Endothelial cell of umbilical vein (primary cell): ENCODE measurements around the gene ATP11C. TPM values are rescaled to one million over a fixed set of nuclear protein-coding genes. Genes with fewer than 3 reads are reported as not detected.

Experiments
- BruUV-seq: library from RNA; stranded (reverse); fragments of 400-500 nt; replicated peaks from 2 replicates; lab custom pipeline; 2021; lab: Mats Ljungman, UMichigan
- CTCF ChIA-PET: fragments of 300-600, 350-600 bp; sonication (Branson Sonifier 250); formaldehyde crosslinking; loops from one replicate; lab custom pipeline; 2021; ENCODE audit warnings: antibody characterized with exemption, inconsistent platforms; lab: Charles Lee
- POLR2A ChIA-PET: fragments of 300-600, 350-600 bp; sonication (Branson Sonifier 250); formaldehyde crosslinking; loops from one replicate; lab custom pipeline; 2021; ENCODE audit warnings: antibody characterized with exemption, inconsistent platforms; lab: Charles Lee
- DNase-seq: peaks from one replicate; pipeline ENCODE4 v3.0.0-alpha.2; 2011; ENCODE audit warnings: low read depth, low spot score
- FAIRE-seq: peaks from 2 replicates; lab custom pipeline; 2011; peaks lifted over from hg19 to GRCh38; lab: Jason Lieb, UNC
- H2AFZ ChIP-seq: 2 replicates; pipeline ENCODE4 v1.6.0; 2012; ENCODE audit warnings: low read depth, low read length, control low read depth, inconsistent platforms
- H3K27ac ChIP-seq: 2 replicates; pipeline ENCODE4 v1.5.1; 2011; ENCODE audit warnings: low read depth, mild to moderate bottlenecking, control low read depth, low read length, moderate library complexity; ENCODE audit not compliant: insufficient read depth
- H3K27me3 ChIP-seq, 2 experiments: 2 replicates each; pipeline versions ENCODE4 v1.6.0 to v1.6.1; 2011; ENCODE audit warnings: low read length in 2 of 2, mixed read lengths in 1 of 2; ENCODE audit not compliant: control insufficient read depth in 2 of 2, insufficient read depth in 2 of 2
- H3K36me3 ChIP-seq, 2 experiments: 2 replicates in 1 of 2; 3 replicates in 1 of 2; pipeline ENCODE4 v1.5.1; 2011; ENCODE audit warnings: low read length in 2 of 2, mild to moderate bottlenecking in 1 of 2, moderate library complexity in 1 of 2; ENCODE audit not compliant: control insufficient read depth in 2 of 2, insufficient read depth in 2 of 2; ENCODE audit errors: extremely low read depth in 1 of 2
- H3K4me1 ChIP-seq: 3 replicates; pipeline ENCODE4 v1.5.1; 2011; ENCODE audit warnings: mild to moderate bottlenecking, low read length; ENCODE audit not compliant: control insufficient read depth, insufficient read depth; ENCODE audit errors: extremely low read depth
- H3K4me2 ChIP-seq: 2 replicates; pipeline ENCODE4 v1.6.1; 2011; ENCODE audit warnings: low read length, control low read depth, mixed read lengths; ENCODE audit not compliant: insufficient read depth
- H3K4me3 ChIP-seq, 3 experiments: fragments of 200-600 bp in 1 of 3; sonication (generic), shearing (Covaris generic) in 1 of 3; replicated peaks in 1 of 3; 2 replicates each; pipeline ENCODE4 v1.5.1; 2011 to 2016; ENCODE audit warnings: control low read depth in 3 of 3, low read length in 3 of 3, mild to moderate bottlenecking in 2 of 3, inconsistent platforms in 1 of 3, low read depth in 1 of 3, moderate library complexity in 1 of 3; ENCODE audit not compliant: insufficient read depth in 1 of 3
- H3K79me2 ChIP-seq: 2 replicates; pipeline ENCODE4 v1.6.0; 2012; ENCODE audit warnings: low read length, inconsistent platforms; ENCODE audit not compliant: control insufficient read depth, insufficient read depth
- H3K9ac ChIP-seq: replicated peaks from 2 replicates; pipeline ENCODE3; 2011; ENCODE audit warnings: low read length, control low read depth; ENCODE audit not compliant: insufficient read depth; ENCODE audit errors: extremely low read depth
- H3K9me1 ChIP-seq: replicated peaks from 3 replicates; pipeline ENCODE4 v1.6.0; 2011; ENCODE audit warnings: mild to moderate bottlenecking, low read length; ENCODE audit not compliant: control insufficient read depth, insufficient read depth; ENCODE audit errors: extremely low read depth
- H3K9me3 ChIP-seq: replicated peaks from 2 replicates; pipeline ENCODE4 v1.5.1; 2012; ENCODE audit warnings: low read length, inconsistent platforms; ENCODE audit not compliant: control insufficient read depth, insufficient read depth
- H4K20me1 ChIP-seq: replicated peaks from 2 replicates; pipeline ENCODE3; 2011; ENCODE audit warnings: mild to moderate bottlenecking, low read length; ENCODE audit not compliant: control insufficient read depth, insufficient read depth; ENCODE audit errors: extremely low read depth
- EZH2 ChIP-seq: IDR thresholded peaks from 2 replicates; pipeline ENCODE4 v1.6.1; 2012; ENCODE audit warnings: borderline replicate concordance, low read depth, mild to moderate bottlenecking, moderate library complexity, low read length, inconsistent platforms; ENCODE audit not compliant: severe bottlenecking
- FOS ChIP-seq: IDR thresholded peaks from 2 replicates; pipeline ENCODE4 v1.6.1; 2011; ENCODE audit warnings: mild to moderate bottlenecking, low read length, moderate library complexity, borderline replicate concordance; ENCODE audit not compliant: insufficient read depth
- GATA2 ChIP-seq: IDR thresholded peaks from 2 replicates; pipeline ENCODE4 v1.7.0; 2011; ENCODE audit warnings: low read depth, mild to moderate bottlenecking, moderate library complexity, mixed read lengths, low read length; ENCODE audit not compliant: insufficient read length, insufficient read depth
- JUN ChIP-seq: IDR thresholded peaks from 2 replicates; pipeline ENCODE4 v1.6.1; 2011; ENCODE audit warnings: borderline replicate concordance, low read depth; ENCODE audit not compliant: insufficient read length, insufficient read depth
- MYC ChIP-seq: IDR thresholded peaks from one replicate; pipeline ENCODE4 v1.6.1; 2011; ENCODE audit warnings: mild to moderate bottlenecking, low read depth, low read length
- POLR2A ChIP-seq: IDR thresholded peaks from 2 replicates; pipeline ENCODE4 v1.6.1; 2012; ENCODE audit warnings: low read depth, mild to moderate bottlenecking, control low read depth, low read length
- POLR2AphosphoS5 ChIP-seq: IDR thresholded peaks from 2 replicates; pipeline ENCODE4 v1.6.1; 2012; ENCODE audit warnings: low read depth, mild to moderate bottlenecking, control low read depth, low read length, moderate library complexity; ENCODE audit not compliant: insufficient read depth
- dilution Hi-C: fragments of 300-500 bp; cut with MboI; formaldehyde crosslinking; loops from one replicate; pipeline ENCODE4 v1.15.0; 2019; ENCODE audit warnings: low sequenced_read_pairs; ENCODE audit not compliant: extremely low pct_ligation_motif_present
- intact Hi-C: fragments of 100-400 bp; cut with micrococcal nuclease; formaldehyde crosslinking; loops from one replicate; pipeline ENCODE4 v1.10.0; 2022
- polyA plus RNA-seq, 4 experiments: library from polyadenylated mRNA; depleted of rRNA in 3 of 4; stranded (reverse) in 3 of 4; unstranded in 1 of 4; fragments of >200 nt; gene quantifications; 2 replicates each; pipeline versions ENCODE4 v1.2.1 to v1.2.3, GENCODE V29; 2011 to 2012; ENCODE audit warnings: missing spikeins in 1 of 4
- total RNA-seq: library from RNA; stranded (reverse); gene quantifications from 2 replicates; pipeline ENCODE4 v1.2.3, GENCODE V29; 2021
- TF ChIP-seq, protein P1 (sequence below), 2 donors: IDR thresholded peaks; 1 replicate in 1 of 2; 2 replicates in 1 of 2; pipeline ENCODE4 v1.5.1; 2011; ENCODE audit warnings: low read length in 2 of 2, mild to moderate bottlenecking in 2 of 2, moderate library complexity in 2 of 2, control low read depth in 1 of 2, inconsistent platforms in 1 of 2, low read depth in 1 of 2; ENCODE audit not compliant: insufficient read depth in 1 of 2; ENCODE audit errors: extremely low read depth in 1 of 2
- TF ChIP-seq, protein P2 (sequence below): IDR thresholded peaks from 2 replicates; pipeline ENCODE4 v1.6.1; 2011; ENCODE audit not compliant: insufficient read depth, insufficient read length

ATP11C gene
- total and polyA plus RNA-seq, 2 donors (not counting 3 experiments of a cell fraction or from before 2014, with no cell fraction given): 9.1 to 31.8 TPM

DNA sequence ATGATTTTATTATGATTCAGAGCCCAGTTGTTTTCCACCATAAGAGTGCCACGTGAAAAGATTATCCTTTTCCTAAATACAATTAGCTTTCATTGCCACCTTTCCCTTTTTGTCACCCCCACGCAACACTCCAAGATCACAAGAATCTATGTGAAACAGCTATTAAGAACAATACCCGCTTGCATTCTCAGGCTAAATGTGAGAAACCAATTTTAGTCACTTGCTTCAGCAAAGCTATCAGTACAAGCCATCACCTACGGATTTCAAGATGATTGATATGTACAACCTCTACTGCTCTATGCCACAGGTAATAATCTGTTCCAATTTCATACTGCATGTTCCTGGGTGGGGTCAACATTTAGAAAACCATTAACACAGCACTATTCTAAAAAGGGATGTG lies 2.5 kb downstream of the ATP11C start:
- ChIA-PET POLR2A (no interaction called here), CTCF (interaction anchor here (1.5 to 1.7 kb wide), 2 partner anchors 48 to 170 kb away, joined by 4 to 5 read pairs; no protein-coding TSS in a partner anchor)
- H3K4me2 ChIP-seq: peak overlapping the region; percentile 92
- H2AFZ ChIP-seq: no peak overlapping the region
- dilution Hi-C loops: no loop called here
- peak overlapping the region; percentile 83 to 88 (median 85) for H3K4me3 ChIP-seq
- TF ChIP-seq POLR2AphosphoS5 (no peak), FOS (no peak), JUN (no peak), EZH2 (no peak), GATA2 (no peak), MYC (no peak), POLR2A (no peak)
- TF ChIP-seq, protein P1, sequence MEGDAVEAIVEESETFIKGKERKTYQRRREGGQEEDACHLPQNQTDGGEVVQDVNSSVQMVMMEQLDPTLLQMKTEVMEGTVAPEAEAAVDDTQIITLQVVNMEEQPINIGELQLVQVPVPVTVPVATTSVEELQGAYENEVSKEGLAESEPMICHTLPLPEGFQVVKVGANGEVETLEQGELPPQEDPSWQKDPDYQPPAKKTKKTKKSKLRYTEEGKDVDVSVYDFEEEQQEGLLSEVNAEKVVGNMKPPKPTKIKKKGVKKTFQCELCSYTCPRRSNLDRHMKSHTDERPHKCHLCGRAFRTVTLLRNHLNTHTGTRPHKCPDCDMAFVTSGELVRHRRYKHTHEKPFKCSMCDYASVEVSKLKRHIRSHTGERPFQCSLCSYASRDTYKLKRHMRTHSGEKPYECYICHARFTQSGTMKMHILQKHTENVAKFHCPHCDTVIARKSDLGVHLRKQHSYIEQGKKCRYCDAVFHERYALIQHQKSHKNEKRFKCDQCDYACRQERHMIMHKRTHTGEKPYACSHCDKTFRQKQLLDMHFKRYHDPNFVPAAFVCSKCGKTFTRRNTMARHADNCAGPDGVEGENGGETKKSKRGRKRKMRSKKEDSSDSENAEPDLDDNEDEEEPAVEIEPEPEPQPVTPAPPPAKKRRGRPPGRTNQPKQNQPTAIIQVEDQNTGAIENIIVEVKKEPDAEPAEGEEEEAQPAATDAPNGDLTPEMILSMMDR (IDR thresholded peaks at IDR 0.05; ENCODE audit: extremely low read depth in 1 of 2, insufficient read depth in 1 of 2, low read depth in 1 of 2, low read length in 2 of 2): no peak
- TF ChIP-seq, protein P2, sequence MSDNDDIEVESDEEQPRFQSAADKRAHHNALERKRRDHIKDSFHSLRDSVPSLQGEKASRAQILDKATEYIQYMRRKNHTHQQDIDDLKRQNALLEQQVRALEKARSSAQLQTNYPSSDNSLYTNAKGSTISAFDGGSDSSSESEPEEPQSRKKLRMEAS: no peak
- FAIRE-seq (peak; percentile 66), DNase-seq (no peak)
- H3K9me3 ChIP-seq: no peaks in the 10 kb centered on the region
- peaks cover 17% of the 10 kb centered on the region for H3K4me1 ChIP-seq
- no peak overlapping the region for H3K9ac ChIP-seq
- H3K27me3 ChIP-seq: no peaks in the 10 kb centered on the region
- H3K27ac ChIP-seq: no peak overlapping the region
- intact Hi-C loops: loop anchor here (5.0 to 10.0 kb wide), 2 partner anchors 168 to 196 kb away; no protein-coding TSS in a partner anchor
- no peaks in the 10 kb centered on the region for H3K36me3 ChIP-seq
- H3K79me2 ChIP-seq: peaks cover 58% of the 10 kb centered on the region
- H4K20me1 ChIP-seq: peaks cover 2% of the 10 kb centered on the region
- no peaks in the 10 kb centered on the region for H3K9me1 ChIP-seq
- BruUV-seq: TSS peak; percentile 18
